A673 (cell line): ENCODE results near the gene EAF2. TPM values are rescaled to one million over a fixed set of nuclear protein-coding genes. Genes with fewer than 3 reads are reported as not detected.

Source experiments
- BruUV-seq: library from RNA; stranded (reverse); fragments of 400-500 nt; replicated peaks from 2 replicates; lab custom pipeline; 2021; lab: Mats Ljungman, UMichigan
- CTCF ChIA-PET: fragments of 300-600 bp; sonication (Branson Sonifier 250); formaldehyde crosslinking; loops from one replicate; lab custom pipeline; 2022; ENCODE audit warnings: antibody characterized with exemption; lab: Charles Lee
- POLR2A ChIA-PET: fragments of 300-600 bp; sonication (Branson Sonifier 250); formaldehyde crosslinking; loops from one replicate; lab custom pipeline; 2022; ENCODE audit warnings: antibody characterized with exemption; ENCODE audit not compliant: low non-redundant PET; lab: Charles Lee
- DNase-seq: peaks from one replicate; pipeline ENCODE4 v3.0.0-alpha.2; 2015; ENCODE audit warnings: low spot score
- H3K27ac ChIP-seq: fragments of 200-600 bp; sonication (generic); 2 replicates; pipeline ENCODE4 v1.5.1; 2016; ENCODE audit warnings: mixed run types, low read depth, mild to moderate bottlenecking, mixed read lengths, antibody characterized with exemption, low read length; ENCODE audit not compliant: poor library complexity, severe bottlenecking
- H3K27me3 ChIP-seq: fragments of 200-600 bp; sonication (generic); replicated peaks from 2 replicates; pipeline ENCODE4 v1.6.1; 2017; ENCODE audit warnings: mixed run types, low read depth, mild to moderate bottlenecking, mixed read lengths, antibody characterized with exemption, low read length; ENCODE audit not compliant: insufficient read depth, poor library complexity
- H3K36me3 ChIP-seq: fragments of 200-600 bp; sonication (generic); 2 replicates; pipeline ENCODE4 v1.6.1; 2016; ENCODE audit warnings: mixed run types, mild to moderate bottlenecking, mixed read lengths, antibody characterized with exemption, low read length; ENCODE audit not compliant: insufficient read depth, poor library complexity, severe bottlenecking
- H3K4me1 ChIP-seq: fragments of 200-600 bp; sonication (generic); 2 replicates; pipeline ENCODE4 v1.6.1; 2017; ENCODE audit warnings: mixed run types, mild to moderate bottlenecking, mixed read lengths, antibody characterized with exemption, low read length; ENCODE audit not compliant: insufficient read depth, poor library complexity, severe bottlenecking
- H3K4me3 ChIP-seq: fragments of 200-600 bp; sonication (generic); 2 replicates; pipeline ENCODE4 v1.5.1; 2016; ENCODE audit warnings: low read depth, mixed run types, mild to moderate bottlenecking, mixed read lengths, low read length; ENCODE audit not compliant: poor library complexity, severe bottlenecking
- H3K9me3 ChIP-seq: fragments of 200-600 bp; sonication (generic); 2 replicates; pipeline ENCODE4 v1.6.1; 2016; ENCODE audit warnings: mixed run types, low read depth, mild to moderate bottlenecking, mixed read lengths, antibody characterized with exemption, low read length; ENCODE audit not compliant: poor library complexity, severe bottlenecking
- EZH2 ChIP-seq: fragments of 200-600 bp; sonication (generic); IDR thresholded peaks from 2 replicates; pipeline ENCODE4 v1.6.1; 2017; ENCODE audit warnings: borderline replicate concordance, low read depth, mild to moderate bottlenecking, mixed read lengths, antibody characterized with exemption, low read length; ENCODE audit not compliant: poor library complexity, severe bottlenecking
- intact Hi-C: fragments of 100-400 bp; cut with micrococcal nuclease; formaldehyde crosslinking; loops from one replicate; pipeline ENCODE4 v1.10.0; 2022; ENCODE audit not compliant: unreplicated experiment
- total RNA-seq: library from RNA; stranded (reverse); gene quantifications from 2 replicates; pipeline ENCODE4 v1.2.3, GENCODE V29; 2021
- TF ChIP-seq, protein P1 (sequence below): fragments of 300-800, 200-600 bp; sonication (generic); conservative IDR thresholded peaks from 2 replicates; pipeline ENCODE4 v1.5.1; 2017; ENCODE audit warnings: low read depth, mild to moderate bottlenecking, antibody characterized with exemption, low read length, moderate library complexity, mixed read lengths

Gene EAF2
- total RNA-seq, 1 experiment from 2014 or later: 13.1 TPM

DNA sequence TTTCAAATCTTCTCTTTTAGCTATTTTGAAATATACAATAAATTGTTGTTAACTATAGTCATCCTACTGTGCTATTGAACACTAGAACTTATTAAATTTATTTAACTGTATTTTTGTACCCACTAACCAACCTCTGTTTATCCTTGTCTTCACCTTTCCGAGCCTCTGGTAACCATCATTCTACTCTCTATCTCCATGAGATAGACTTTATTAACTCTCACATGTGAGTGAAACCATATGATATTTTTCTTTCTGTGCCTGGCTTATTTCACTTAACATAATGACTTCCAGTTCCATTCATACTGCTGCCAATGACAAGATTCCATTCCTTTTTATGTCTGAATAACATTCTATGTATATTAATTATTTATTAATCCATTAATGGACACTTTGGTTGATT is 43.4 kb downstream of the EAF2 start:
- Histone ChIP-seq H3K4me1 (no peaks in the 10 kb centered on the region), H3K27ac (no peak overlapping the region), H3K27me3 (no peaks in the 10 kb centered on the region), H3K9me3 (no peaks in the 10 kb centered on the region), H3K4me3 (no peak overlapping the region), H3K36me3 (no peaks in the 10 kb centered on the region)
- ChIA-PET POLR2A (no interaction called here), CTCF (no interaction called here)
- intact Hi-C loops: no loop called here
- TF ChIP-seq, protein P1, sequence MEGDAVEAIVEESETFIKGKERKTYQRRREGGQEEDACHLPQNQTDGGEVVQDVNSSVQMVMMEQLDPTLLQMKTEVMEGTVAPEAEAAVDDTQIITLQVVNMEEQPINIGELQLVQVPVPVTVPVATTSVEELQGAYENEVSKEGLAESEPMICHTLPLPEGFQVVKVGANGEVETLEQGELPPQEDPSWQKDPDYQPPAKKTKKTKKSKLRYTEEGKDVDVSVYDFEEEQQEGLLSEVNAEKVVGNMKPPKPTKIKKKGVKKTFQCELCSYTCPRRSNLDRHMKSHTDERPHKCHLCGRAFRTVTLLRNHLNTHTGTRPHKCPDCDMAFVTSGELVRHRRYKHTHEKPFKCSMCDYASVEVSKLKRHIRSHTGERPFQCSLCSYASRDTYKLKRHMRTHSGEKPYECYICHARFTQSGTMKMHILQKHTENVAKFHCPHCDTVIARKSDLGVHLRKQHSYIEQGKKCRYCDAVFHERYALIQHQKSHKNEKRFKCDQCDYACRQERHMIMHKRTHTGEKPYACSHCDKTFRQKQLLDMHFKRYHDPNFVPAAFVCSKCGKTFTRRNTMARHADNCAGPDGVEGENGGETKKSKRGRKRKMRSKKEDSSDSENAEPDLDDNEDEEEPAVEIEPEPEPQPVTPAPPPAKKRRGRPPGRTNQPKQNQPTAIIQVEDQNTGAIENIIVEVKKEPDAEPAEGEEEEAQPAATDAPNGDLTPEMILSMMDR: no peak
- no peak for TF ChIP-seq EZH2
- no TSS peak for BruUV-seq
- DNase-seq: no peak

- ChIA-PET CTCF (interaction anchor here (0.6 to 1.1 kb wide), 2 partner anchors 112 to 577 kb away, joined by 3 to 6 read pairs; no protein-coding TSS in a partner anchor), POLR2A (no interaction called here)
- DNase-seq: peak; percentile 77
These were observed 48.5 kb downstream of the EAF2 start for GRCh38 chr3:121883507-121883906.

GRCh38 chr3:121885386-121885785 is 50.4 kb downstream of the EAF2 start:
- no peak overlapping the region for H3K27ac ChIP-seq
- intact Hi-C loops: loop anchor here (10.0 kb wide), 1 partner anchor 209 kb away; no protein-coding TSS in a partner anchor
- CTCF ChIA-PET: no interaction called here
- no peaks in the 10 kb centered on the region for H3K9me3 ChIP-seq
- no peaks in the 10 kb centered on the region for H3K36me3 ChIP-seq
- no peaks in the 10 kb centered on the region for H3K27me3 ChIP-seq
- TF ChIP-seq, protein P1: no peak
- TF ChIP-seq EZH2: no peak
- H3K4me1 ChIP-seq: no peaks in the 10 kb centered on the region
- no TSS peak for BruUV-seq
- no peak for DNase-seq
- POLR2A ChIA-PET: no interaction called here
- H3K4me3 ChIP-seq: no peak overlapping the region

More at GRCh38 chr3:121883507-121883906, 48.5 kb downstream of the EAF2 start:
- no peak for TF ChIP-seq EZH2
- TF ChIP-seq, protein P1: peak; percentile 76
- Histone ChIP-seq H3K27ac (no peak overlapping the region), H3K4me3 (no peak overlapping the region), H3K4me1 (no peaks in the 10 kb centered on the region), H3K36me3 (no peaks in the 10 kb centered on the region), H3K27me3 (no peaks in the 10 kb centered on the region), H3K9me3 (no peaks in the 10 kb centered on the region)
- BruUV-seq: no TSS peak
- intact Hi-C loops: loop anchor here (5.0 to 10.0 kb wide), 2 partner anchors 114 to 211 kb away; no protein-coding TSS in a partner anchor
